WTC11 (cell line): ENCODE data around the gene ATL2. TPM values are rescaled to one million over a fixed set of nuclear protein-coding genes. Genes with fewer than 3 reads are reported as not detected.

Experiments used
- ATAC-seq: fragments of 200-7000 bp; cut with Tn5 transposase; 2 replicates; pipeline ENCODE4 v1.10.0; 2021; ENCODE audit warnings: mild to moderate bottlenecking, moderate library complexity
- CTCF ChIA-PET: fragments of 300-600 bp; sonication (Branson Sonifier 250); formaldehyde crosslinking; loops from one replicate; lab custom pipeline; 2021; ENCODE audit warnings: antibody characterized with exemption; lab: Charles Lee
- POLR2A ChIA-PET: fragments of 350-600 bp; sonication (Branson Sonifier 250); formaldehyde crosslinking; loops from one replicate; lab custom pipeline; 2021; ENCODE audit warnings: antibody characterized with exemption; lab: Charles Lee
- DNase-seq: peaks from one replicate; pipeline ENCODE4 v3.0.0; 2021; ENCODE audit warnings: low spot score
- H3K27ac Mint-ChIP-seq: 2 replicates; pipeline ENCODE4 v1.8.0; 2021; ENCODE audit warnings: mixed read lengths
- H3K27me3 Mint-ChIP-seq: 2 replicates; pipeline ENCODE4 v1.8.0; 2021; ENCODE audit warnings: low read depth, mild to moderate bottlenecking, moderate library complexity, mixed read lengths
- H3K36me3 Mint-ChIP-seq: 2 replicates; pipeline ENCODE4 v1.8.0; 2021; ENCODE audit warnings: mixed read lengths
- H3K4me1 Mint-ChIP-seq: 2 replicates; pipeline ENCODE4 v1.8.0; 2022; ENCODE audit warnings: mixed read lengths
- H3K4me3 Mint-ChIP-seq: 2 replicates; pipeline ENCODE4 v1.8.0; 2021; ENCODE audit warnings: mild to moderate bottlenecking, moderate library complexity, mixed read lengths
- H3K9me3 Mint-ChIP-seq: 2 replicates; pipeline ENCODE4 v1.8.0; 2021; ENCODE audit warnings: mixed read lengths
- ATF1 ChIP-seq: sonication (generic); formaldehyde crosslinking; IDR thresholded peaks from 2 replicates; pipeline ENCODE4 v1.8.1; 2023; ENCODE audit warnings: mild to moderate bottlenecking, moderate library complexity, missing genetic modification reagents
- ATF6 ChIP-seq: sonication (generic); formaldehyde crosslinking; IDR thresholded peaks from 2 replicates; pipeline ENCODE4 v1.8.1; 2023; ENCODE audit warnings: mild to moderate bottlenecking, missing genetic modification reagents
- EMX1 ChIP-seq: fragments of 250-450 bp; sonication (Bioruptor Pico); IDR thresholded peaks from 2 replicates; pipeline ENCODE4 v1.8.0; 2021; ENCODE audit warnings: mild to moderate bottlenecking
- ETV6 ChIP-seq: sonication (generic); formaldehyde crosslinking; IDR thresholded peaks from 2 replicates; pipeline ENCODE4 v1.8.1; 2022; ENCODE audit warnings: mild to moderate bottlenecking, missing genetic modification reagents
- HMGA2 ChIP-seq: fragments of 250-450 bp; sonication (Bioruptor Pico); IDR thresholded peaks from 2 replicates; pipeline ENCODE4 v1.4.0; 2021; ENCODE audit warnings: mild to moderate bottlenecking, moderate library complexity
- MYBL2 ChIP-seq: sonication (generic); formaldehyde crosslinking; IDR thresholded peaks from 2 replicates; pipeline ENCODE4 v1.8.1; 2023; ENCODE audit warnings: mild to moderate bottlenecking, moderate library complexity, missing genetic modification reagents
- NR1H2 ChIP-seq: sonication (generic); formaldehyde crosslinking; IDR thresholded peaks from 2 replicates; pipeline ENCODE4 v1.9.0; 2021; ENCODE audit warnings: mild to moderate bottlenecking, moderate library complexity, missing genetic modification reagents
- SMAD4 ChIP-seq: sonication (generic); formaldehyde crosslinking; IDR thresholded peaks from 2 replicates; pipeline ENCODE4 v1.8.0; 2022; ENCODE audit warnings: mild to moderate bottlenecking, missing genetic modification reagents
- ZBTB43 ChIP-seq: sonication (generic); formaldehyde crosslinking; IDR thresholded peaks from 2 replicates; pipeline ENCODE4 v1.8.1; 2023; ENCODE audit warnings: mild to moderate bottlenecking, missing genetic modification reagents
- ZNF317 ChIP-seq: sonication (generic); formaldehyde crosslinking; IDR thresholded peaks from 2 replicates; pipeline ENCODE4 v1.8.1; 2023; ENCODE audit warnings: low read depth, mild to moderate bottlenecking, moderate library complexity, missing genetic modification reagents, borderline replicate concordance
- ZNF396 ChIP-seq: fragments of 250-450 bp; sonication (Bioruptor Pico); IDR thresholded peaks from 2 replicates; pipeline ENCODE4 v1.8.0; 2021; ENCODE audit warnings: mild to moderate bottlenecking, moderate library complexity, borderline replicate concordance
- total RNA-seq: library from RNA; stranded (reverse); gene quantifications from 3 replicates; pipeline ENCODE4 v1.2.3, GENCODE V29; 2021
- TF ChIP-seq, protein P1 (sequence below): sonication (generic); formaldehyde crosslinking; IDR thresholded peaks from 2 replicates; pipeline ENCODE4 v1.8.1; 2022; ENCODE audit warnings: missing genetic modification reagents, borderline replicate concordance
- TF ChIP-seq, protein P2 (sequence below): sonication (generic); formaldehyde crosslinking; IDR thresholded peaks from 2 replicates; pipeline ENCODE4 v1.8.0; 2022; ENCODE audit warnings: mild to moderate bottlenecking, missing genetic modification reagents
- TF ChIP-seq, protein P3 (sequence below): sonication (generic); formaldehyde crosslinking; IDR thresholded peaks from 2 replicates; pipeline ENCODE4 v1.8.1; 2023; ENCODE audit warnings: mild to moderate bottlenecking, missing genetic modification reagents, borderline replicate concordance

ATL2 gene
- total RNA-seq, 1 experiment from 2014 or later, result 90.5 TPM

DNA sequence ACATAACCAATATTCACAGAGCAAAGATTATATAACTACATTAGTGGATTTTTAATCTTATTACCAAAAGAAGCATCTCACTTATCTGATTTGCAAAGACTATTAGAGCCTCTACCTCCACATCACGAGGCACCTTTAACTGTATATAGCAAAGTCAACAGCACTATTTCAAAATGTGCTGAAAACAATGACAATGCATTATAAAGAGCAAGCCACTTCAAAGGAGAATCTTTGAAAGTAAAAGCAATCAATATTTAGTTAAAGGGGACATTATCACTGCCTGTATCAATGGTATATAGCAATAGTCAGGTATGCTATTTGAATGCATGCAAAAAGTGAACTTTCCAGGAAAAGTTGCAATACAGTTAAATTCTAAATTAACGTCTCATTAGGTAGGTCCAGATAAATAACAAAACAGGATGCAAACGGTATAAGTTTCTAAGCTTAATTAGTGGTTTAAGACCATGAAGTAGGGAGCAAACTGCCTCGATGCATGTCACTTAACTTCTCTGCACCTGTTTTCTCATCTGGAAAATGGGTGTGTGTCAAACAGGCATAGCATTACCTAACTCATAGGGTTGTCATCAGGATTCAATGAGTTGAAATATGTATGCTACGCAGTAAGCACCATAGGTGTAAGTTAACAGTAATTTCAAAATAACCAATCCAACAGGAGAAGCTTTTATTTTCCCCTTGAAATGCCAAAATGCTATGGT lies 31.6 kb downstream of the ATL2 start:
- TF ChIP-seq EMX1, result no peak
- no peak for TF ChIP-seq ZBTB43 (CRISPR knock-in tag)
- TF ChIP-seq MYBL2, result no peak
- TF ChIP-seq, protein P1, sequence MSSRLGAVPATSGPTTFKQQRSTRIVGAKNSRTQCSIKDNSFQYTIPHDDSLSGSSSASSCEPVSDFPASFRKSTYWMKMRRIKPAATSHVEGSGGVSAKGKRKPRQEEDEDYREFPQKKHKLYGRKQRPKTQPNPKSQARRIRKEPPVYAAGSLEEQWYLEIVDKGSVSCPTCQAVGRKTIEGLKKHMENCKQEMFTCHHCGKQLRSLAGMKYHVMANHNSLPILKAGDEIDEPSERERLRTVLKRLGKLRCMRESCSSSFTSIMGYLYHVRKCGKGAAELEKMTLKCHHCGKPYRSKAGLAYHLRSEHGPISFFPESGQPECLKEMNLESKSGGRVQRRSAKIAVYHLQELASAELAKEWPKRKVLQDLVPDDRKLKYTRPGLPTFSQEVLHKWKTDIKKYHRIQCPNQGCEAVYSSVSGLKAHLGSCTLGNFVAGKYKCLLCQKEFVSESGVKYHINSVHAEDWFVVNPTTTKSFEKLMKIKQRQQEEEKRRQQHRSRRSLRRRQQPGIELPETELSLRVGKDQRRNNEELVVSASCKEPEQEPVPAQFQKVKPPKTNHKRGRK (CRISPR knock-in tag), result no peak
- TF ChIP-seq ATF1, result no peak
- TF ChIP-seq SMAD4, result no peak
- TF ChIP-seq NR1H2, result no peak
- TF ChIP-seq, protein P2, sequence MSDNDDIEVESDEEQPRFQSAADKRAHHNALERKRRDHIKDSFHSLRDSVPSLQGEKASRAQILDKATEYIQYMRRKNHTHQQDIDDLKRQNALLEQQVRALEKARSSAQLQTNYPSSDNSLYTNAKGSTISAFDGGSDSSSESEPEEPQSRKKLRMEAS, result no peak
- TF ChIP-seq ETV6, result no peak
- peaks cover 36% of the 10 kb centered on the region for H3K36me3 Mint-ChIP-seq
- H3K27me3 Mint-ChIP-seq, result no peaks in the 10 kb centered on the region
- no peak overlapping the region for H3K4me3 Mint-ChIP-seq
- ChIA-PET POLR2A (no interaction called here), CTCF (interaction anchor here (0.6 kb wide), 1 partner anchor 19 kb away, joined by 3 read pairs; no protein-coding TSS in a partner anchor)
- DNase-seq (no peak), ATAC-seq (no peak)
- H3K9me3 Mint-ChIP-seq, result peaks cover 9% of the 10 kb centered on the region
- no peak overlapping the region for H3K27ac Mint-ChIP-seq
- H3K4me1 Mint-ChIP-seq, result no peaks in the 10 kb centered on the region

DNA sequence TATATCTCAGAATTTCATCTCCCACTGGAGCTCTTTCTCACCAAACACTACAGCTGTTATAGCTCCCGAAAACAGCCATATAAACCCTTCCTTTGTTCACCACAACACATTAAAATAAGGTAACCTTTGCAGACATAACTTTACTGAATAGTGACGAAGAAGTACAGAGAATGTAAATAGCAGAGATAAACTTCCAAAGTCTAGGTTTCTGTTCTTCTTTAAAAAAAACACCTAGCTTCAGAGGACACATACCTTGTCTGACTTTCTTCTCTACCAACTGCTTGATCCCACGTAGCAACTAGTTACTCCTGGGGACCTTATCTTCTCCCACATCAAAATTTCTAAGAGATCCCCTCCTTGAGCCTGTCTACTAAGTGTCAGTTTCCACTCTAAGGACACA lies 32.3 kb downstream of the ATL2 start:
- Mint-ChIP-seq H3K27me3 (no peaks in the 10 kb centered on the region), H3K27ac (no peak overlapping the region), H3K4me3 (no peak overlapping the region), H3K36me3 (peaks cover 37% of the 10 kb centered on the region), H3K4me1 (no peaks in the 10 kb centered on the region), H3K9me3 (peaks cover 5% of the 10 kb centered on the region)
- DNase-seq, result no peak
- ATAC-seq, result no peak
- CTCF ChIA-PET, result no interaction called here
- TF ChIP-seq, protein P2, result no peak
- TF ChIP-seq ATF6 (CRISPR knock-in tag) (no peak), HMGA2 (no peak), ZNF317 (CRISPR knock-in tag) (no peak), ZNF396 (CRISPR knock-in tag) (no peak), ATF1 (no peak)
- TF ChIP-seq, protein P3, sequence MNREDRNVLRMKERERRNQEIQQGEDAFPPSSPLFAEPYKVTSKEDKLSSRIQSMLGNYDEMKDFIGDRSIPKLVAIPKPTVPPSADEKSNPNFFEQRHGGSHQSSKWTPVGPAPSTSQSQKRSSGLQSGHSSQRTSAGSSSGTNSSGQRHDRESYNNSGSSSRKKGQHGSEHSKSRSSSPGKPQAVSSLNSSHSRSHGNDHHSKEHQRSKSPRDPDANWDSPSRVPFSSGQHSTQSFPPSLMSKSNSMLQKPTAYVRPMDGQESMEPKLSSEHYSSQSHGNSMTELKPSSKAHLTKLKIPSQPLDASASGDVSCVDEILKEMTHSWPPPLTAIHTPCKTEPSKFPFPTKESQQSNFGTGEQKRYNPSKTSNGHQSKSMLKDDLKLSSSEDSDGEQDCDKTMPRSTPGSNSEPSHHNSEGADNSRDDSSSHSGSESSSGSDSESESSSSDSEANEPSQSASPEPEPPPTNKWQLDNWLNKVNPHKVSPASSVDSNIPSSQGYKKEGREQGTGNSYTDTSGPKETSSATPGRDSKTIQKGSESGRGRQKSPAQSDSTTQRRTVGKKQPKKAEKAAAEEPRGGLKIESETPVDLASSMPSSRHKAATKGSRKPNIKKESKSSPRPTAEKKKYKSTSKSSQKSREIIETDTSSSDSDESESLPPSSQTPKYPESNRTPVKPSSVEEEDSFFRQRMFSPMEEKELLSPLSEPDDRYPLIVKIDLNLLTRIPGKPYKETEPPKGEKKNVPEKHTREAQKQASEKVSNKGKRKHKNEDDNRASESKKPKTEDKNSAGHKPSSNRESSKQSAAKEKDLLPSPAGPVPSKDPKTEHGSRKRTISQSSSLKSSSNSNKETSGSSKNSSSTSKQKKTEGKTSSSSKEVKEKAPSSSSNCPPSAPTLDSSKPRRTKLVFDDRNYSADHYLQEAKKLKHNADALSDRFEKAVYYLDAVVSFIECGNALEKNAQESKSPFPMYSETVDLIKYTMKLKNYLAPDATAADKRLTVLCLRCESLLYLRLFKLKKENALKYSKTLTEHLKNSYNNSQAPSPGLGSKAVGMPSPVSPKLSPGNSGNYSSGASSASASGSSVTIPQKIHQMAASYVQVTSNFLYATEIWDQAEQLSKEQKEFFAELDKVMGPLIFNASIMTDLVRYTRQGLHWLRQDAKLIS (CRISPR knock-in tag), result no peak
- POLR2A ChIA-PET, result no interaction called here
